Naive B cell (primary cell): Measurements from ENCODE around the gene AMY2A. TPM values are rescaled to one million over a fixed set of nuclear protein-coding genes. Genes with fewer than 3 reads are reported as not detected.
A peak's percentile ranks its signal among the peaks of the same experiment; 100 is the strongest.
"Not testable (repeated sequence)": the region's sequence is repeated elsewhere in the genome, so short reads cannot be mapped to it uniquely, and the experiment has no call there.

Experiments
- ATAC-seq, 2 donors: fragments of 150-1000 bp; cut with Tn5 transposase; 2 replicates each; pipeline ENCODE4 v1.10.0; 2021; ENCODE audit warnings: low read depth in 2 of 2, mild to moderate bottlenecking in 2 of 2, moderate library complexity in 2 of 2
- DNase-seq: peaks from one replicate; pipeline ENCODE4 v3.0.0; 2022
- H3K27ac Mint-ChIP-seq, 6 donors: one replicate each; pipeline ENCODE4 v1.8.0; 2020 to 2022; ENCODE audit warnings: mild to moderate bottlenecking in 6 of 6, mixed read lengths in 6 of 6, moderate library complexity in 5 of 6, inconsistent platforms in 2 of 6
- H3K27me3 Mint-ChIP-seq, 3 donors: one replicate each; pipeline ENCODE4 v1.8.0; 2021 to 2022; ENCODE audit warnings: mixed read lengths in 3 of 3, mild to moderate bottlenecking in 1 of 3
- H3K36me3 Mint-ChIP-seq, 2 donors: one replicate each; pipeline ENCODE4 v1.8.0; 2020 to 2022; ENCODE audit warnings: mixed read lengths in 2 of 2, inconsistent platforms in 1 of 2, mild to moderate bottlenecking in 1 of 2
- H3K4me1 Mint-ChIP-seq, 3 donors: one replicate each; pipeline ENCODE4 v1.8.0; 2020 to 2022; ENCODE audit warnings: mixed read lengths in 3 of 3, inconsistent platforms in 1 of 3, mild to moderate bottlenecking in 1 of 3, moderate library complexity in 1 of 3
- H3K4me3 Mint-ChIP-seq, 8 donors: one replicate each; pipeline ENCODE4 v1.8.0; 2020 to 2022; ENCODE audit warnings: mild to moderate bottlenecking in 8 of 8, mixed read lengths in 8 of 8, moderate library complexity in 8 of 8, inconsistent platforms in 2 of 8
- H3K9me3 Mint-ChIP-seq, 7 donors: one replicate each; pipeline ENCODE4 v1.8.0; 2020 to 2022; ENCODE audit warnings: mixed read lengths in 7 of 7, mild to moderate bottlenecking in 5 of 7, inconsistent platforms in 2 of 7, moderate library complexity in 1 of 7
- polyA plus RNA-seq, 6 donors: library from polyadenylated mRNA; unstranded; fragments of 300-500 nt; fragmentation: Illumina TruSeq; gene quantifications; one replicate each; pipeline ENCODE4 v1.2.3, GENCODE V29; 2021; ENCODE audit warnings: low read depth in 6 of 6

The AMY2A gene
- not detected for polyA plus RNA-seq

GRCh38 chr1:103616994-103617477 is at the start of gene AMY2A:
Gene AMY2A, plus strand, starts transcription at chr1:103617427. Its CDS starts 14 bp downstream, at chr1:103617441.
- not testable (repeated sequence) for ATAC-seq, H3K9me3 Mint-ChIP-seq, H3K36me3 Mint-ChIP-seq, H3K4me3 Mint-ChIP-seq, DNase-seq, H3K27me3 Mint-ChIP-seq, H3K4me1 Mint-ChIP-seq
- H3K27ac Mint-ChIP-seq = peak within 1 kb of the TSS in 1 of 6 donors; percentile 80

DNA sequence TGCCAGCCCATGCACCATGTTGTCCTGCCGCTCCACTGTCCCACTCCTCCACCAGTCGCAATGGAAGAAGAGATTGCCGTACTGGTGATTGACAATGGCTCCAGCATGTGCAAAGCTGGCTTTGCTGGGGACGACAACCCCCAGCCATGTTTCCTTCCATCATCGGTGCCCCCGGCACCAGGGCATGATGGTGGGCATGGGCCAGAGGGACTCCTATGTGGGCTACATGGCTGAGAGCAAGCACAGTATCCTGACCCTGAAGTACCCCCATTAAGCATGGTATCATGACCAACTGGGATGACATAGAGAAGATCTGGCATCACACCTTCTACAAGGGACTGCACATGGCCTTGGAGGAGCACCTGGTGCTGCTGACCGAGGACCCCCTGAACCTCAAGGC is 47.7 kb upstream of the AMY2A start:
- no peaks in the 10 kb centered on the region for H3K27me3 Mint-ChIP-seq
- H3K27ac Mint-ChIP-seq = no peak overlapping the region
- ATAC-seq (no peak), DNase-seq (no peak)
- H3K36me3 Mint-ChIP-seq = peaks cover 5 to 7% of the 10 kb centered on the region in 2 donors
- no peak overlapping the region for H3K4me3 Mint-ChIP-seq
- H3K4me1 Mint-ChIP-seq = no peaks in the 10 kb centered on the region
- H3K9me3 Mint-ChIP-seq = peaks cover 0 to 3% (median 0%) of the 10 kb centered on the region in 7 donors

- H3K4me1 Mint-ChIP-seq, H3K27me3 Mint-ChIP-seq, H3K9me3 Mint-ChIP-seq, H3K27ac Mint-ChIP-seq, H3K4me3 Mint-ChIP-seq, DNase-seq, ATAC-seq: not testable (repeated sequence)
- peaks cover under 1 to 11% of the 10 kb centered on the region in 2 donors for H3K36me3 Mint-ChIP-seq
These were observed 45.9 kb upstream of the AMY2A start, which contains the start of gene AMY2B for GRCh38 chr1:103571289-103571688. Gene AMY2B, plus strand, starts transcription at chr1:103571589. Its CDS starts 14 bp downstream, at chr1:103571603.

- no peak overlapping the region for H3K27ac Mint-ChIP-seq
- DNase-seq (no peak), ATAC-seq (no peak)
- peaks cover 7 to 11% of the 10 kb centered on the region in 2 donors for H3K36me3 Mint-ChIP-seq
- H3K27me3 Mint-ChIP-seq = no peaks in the 10 kb centered on the region
- no peaks in the 10 kb centered on the region for H3K9me3 Mint-ChIP-seq
- H3K4me3 Mint-ChIP-seq = no peak overlapping the region
- H3K4me1 Mint-ChIP-seq = no peaks in the 10 kb centered on the region
These were observed 41.2 kb upstream of the AMY2A start for GRCh38 chr1:103576065-103576464.

DNA sequence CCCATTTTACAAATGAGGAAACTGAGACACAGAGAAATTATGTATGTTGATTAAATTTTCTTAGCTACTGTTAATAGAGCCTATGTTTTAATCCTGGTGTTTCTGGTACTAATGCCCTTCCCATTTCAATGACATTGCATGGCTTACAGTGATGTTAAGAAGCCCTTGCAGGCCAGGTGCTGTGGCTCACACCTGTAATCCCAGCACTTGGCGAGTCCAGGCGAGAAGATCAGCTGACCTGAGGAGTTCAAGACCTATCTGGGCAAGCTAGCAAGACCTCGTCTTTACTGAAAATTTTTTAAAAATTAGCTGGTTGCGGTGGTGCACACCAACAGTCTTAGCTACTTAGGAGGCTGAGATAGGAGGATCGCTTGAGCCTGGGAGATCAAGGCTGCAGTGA is 40.4 kb upstream of the AMY2A start:
- not testable (repeated sequence) for DNase-seq, H3K27me3 Mint-ChIP-seq, H3K9me3 Mint-ChIP-seq, H3K4me1 Mint-ChIP-seq, H3K27ac Mint-ChIP-seq, ATAC-seq, H3K4me3 Mint-ChIP-seq
- H3K36me3 Mint-ChIP-seq = peaks cover 7 to 11% of the 10 kb centered on the region in 2 donors

GRCh38 chr1:103582464-103582863 is 34.8 kb upstream of the AMY2A start:
- no peak overlapping the region for H3K27ac Mint-ChIP-seq
- no peak overlapping the region for H3K4me3 Mint-ChIP-seq
- no peaks in the 10 kb centered on the region for H3K27me3 Mint-ChIP-seq
- DNase-seq (no peak), ATAC-seq (no peak)
- no peaks in the 10 kb centered on the region for H3K4me1 Mint-ChIP-seq
- peaks cover 0 to 6% (median 5%) of the 10 kb centered on the region in 7 donors for H3K9me3 Mint-ChIP-seq
- no peaks in the 10 kb centered on the region for H3K36me3 Mint-ChIP-seq

- H3K27ac Mint-ChIP-seq = no peak overlapping the region
- no peak for DNase-seq
- H3K4me1 Mint-ChIP-seq = no peaks in the 10 kb centered on the region
- H3K4me3 Mint-ChIP-seq = no peak overlapping the region
- H3K9me3 Mint-ChIP-seq = peaks cover 0 to 19% (median 8%) of the 10 kb centered on the region in 7 donors
- no peak for ATAC-seq
- peaks cover 0 to 5% of the 10 kb centered on the region in 2 donors for H3K36me3 Mint-ChIP-seq
- no peaks in the 10 kb centered on the region for H3K27me3 Mint-ChIP-seq
These were observed 33.3 kb upstream of the AMY2A start for GRCh38 chr1:103583887-103584286.

- Mint-ChIP-seq H3K27me3 (no peaks in the 10 kb centered on the region), H3K27ac (no peak overlapping the region), H3K9me3 (peaks cover 3 to 26% (median 14%) of the 10 kb centered on the region in 7 donors), H3K36me3 (peaks cover 0 to 8% of the 10 kb centered on the region in 2 donors), H3K4me3 (no peak overlapping the region), H3K4me1 (no peaks in the 10 kb centered on the region)
- DNase-seq (no peak), ATAC-seq (no peak)
These were observed 32.7 kb upstream of the AMY2A start for GRCh38 chr1:103584537-103584936.

- not testable (repeated sequence) for H3K36me3 Mint-ChIP-seq, H3K4me3 Mint-ChIP-seq, H3K27ac Mint-ChIP-seq, ATAC-seq, H3K27me3 Mint-ChIP-seq, DNase-seq, H3K9me3 Mint-ChIP-seq, H3K4me1 Mint-ChIP-seq
These were observed 14.5 kb upstream of the AMY2A start for GRCh38 chr1:103602740-103603139.

DNA sequence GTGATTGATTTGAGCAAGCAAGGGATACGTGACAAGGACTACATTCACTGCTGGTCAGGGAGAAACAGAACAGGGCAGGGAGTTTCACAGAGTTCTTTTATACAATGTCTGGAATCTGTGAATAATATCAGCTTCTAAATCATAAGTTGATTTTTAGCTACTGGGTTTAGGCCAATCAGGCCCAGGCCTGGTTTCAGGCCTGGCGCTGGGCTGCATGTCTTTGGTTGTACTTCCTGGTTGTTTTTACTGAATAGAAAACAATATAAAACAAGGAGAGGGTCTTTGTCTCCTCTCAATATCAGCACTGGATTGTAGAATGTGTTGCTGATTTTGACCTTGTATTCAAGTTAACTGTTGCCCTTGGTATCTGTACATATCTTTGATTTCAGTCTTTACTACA is 865 bp upstream of the AMY2A start:
- no peaks in the 10 kb centered on the region for H3K4me1 Mint-ChIP-seq
- no peak overlapping the region for H3K4me3 Mint-ChIP-seq
- no peak for DNase-seq
- H3K9me3 Mint-ChIP-seq = peaks cover 0 to 2% (median 1%) of the 10 kb centered on the region in 7 donors
- H3K27ac Mint-ChIP-seq = peak overlapping the region in 1 of 6 donors; percentile 80
- no peak for ATAC-seq
- no peaks in the 10 kb centered on the region for H3K36me3 Mint-ChIP-seq
- no peaks in the 10 kb centered on the region for H3K27me3 Mint-ChIP-seq

DNA sequence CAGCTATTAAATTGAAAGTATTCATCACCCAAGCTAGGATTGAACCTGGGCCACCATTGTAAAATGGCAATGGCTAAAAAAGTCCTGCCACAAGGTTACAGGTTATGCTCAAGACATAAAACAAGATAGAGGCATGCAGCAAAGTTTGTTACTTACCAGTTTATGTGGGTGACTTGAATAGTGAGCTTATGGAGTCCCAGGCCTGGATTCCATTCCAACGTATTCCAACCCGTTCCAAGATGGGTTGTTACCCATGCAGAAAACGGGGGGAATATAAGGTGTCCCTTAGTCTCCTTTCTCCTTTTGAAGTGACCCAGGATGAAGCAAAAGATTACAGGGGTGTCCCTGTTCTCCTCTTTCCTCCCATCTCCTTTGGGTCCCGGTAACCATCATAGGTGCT is 10.2 kb downstream of the AMY2A start:
- H3K9me3 Mint-ChIP-seq, H3K27me3 Mint-ChIP-seq, H3K27ac Mint-ChIP-seq, H3K4me1 Mint-ChIP-seq, DNase-seq, H3K4me3 Mint-ChIP-seq, H3K36me3 Mint-ChIP-seq, ATAC-seq: not testable (repeated sequence)

DNA sequence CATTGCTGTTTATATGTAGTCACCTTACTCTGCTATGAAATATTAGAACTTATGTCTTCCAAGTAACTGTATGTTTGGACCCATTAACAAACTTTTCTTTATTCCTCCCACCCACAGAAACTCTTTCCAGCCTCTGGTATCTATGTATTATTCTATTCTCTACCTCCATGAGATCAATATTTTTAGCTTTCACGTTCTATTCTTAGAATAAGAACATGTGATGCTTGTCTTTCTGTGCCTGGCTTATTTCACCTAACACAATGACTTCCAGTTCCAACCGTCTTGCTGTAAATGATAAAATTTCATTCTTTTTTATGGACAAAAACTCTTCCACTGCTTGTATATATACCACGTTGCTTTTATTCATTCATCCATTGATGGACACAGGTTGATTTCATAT is 24.0 kb downstream of the AMY2A start:
- not testable (repeated sequence) for DNase-seq, H3K9me3 Mint-ChIP-seq, H3K27ac Mint-ChIP-seq, H3K36me3 Mint-ChIP-seq, H3K27me3 Mint-ChIP-seq, ATAC-seq, H3K4me3 Mint-ChIP-seq, H3K4me1 Mint-ChIP-seq

DNA sequence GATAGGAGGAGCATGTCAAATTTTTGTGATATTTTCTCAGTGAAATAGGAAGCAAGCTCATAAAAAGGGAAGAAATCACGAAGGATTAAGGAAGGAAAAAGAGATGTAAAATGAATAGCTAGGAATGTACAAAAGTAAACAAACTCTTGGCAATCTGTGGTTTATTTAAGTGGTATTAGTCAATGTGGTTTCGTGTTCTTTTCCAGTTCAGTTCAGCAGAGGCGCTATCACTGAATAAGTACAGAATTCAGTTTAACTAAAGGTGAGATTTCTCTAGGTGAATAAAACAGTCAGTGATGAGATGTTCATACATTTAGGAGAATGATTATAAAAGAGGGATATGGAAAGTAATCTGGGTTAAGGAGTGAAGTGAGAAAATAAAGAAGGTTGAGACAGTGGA is 26.7 kb downstream of the AMY2A start:
- H3K9me3 Mint-ChIP-seq, DNase-seq, H3K4me1 Mint-ChIP-seq, ATAC-seq, H3K4me3 Mint-ChIP-seq, H3K27ac Mint-ChIP-seq, H3K36me3 Mint-ChIP-seq, H3K27me3 Mint-ChIP-seq: not testable (repeated sequence)

DNA sequence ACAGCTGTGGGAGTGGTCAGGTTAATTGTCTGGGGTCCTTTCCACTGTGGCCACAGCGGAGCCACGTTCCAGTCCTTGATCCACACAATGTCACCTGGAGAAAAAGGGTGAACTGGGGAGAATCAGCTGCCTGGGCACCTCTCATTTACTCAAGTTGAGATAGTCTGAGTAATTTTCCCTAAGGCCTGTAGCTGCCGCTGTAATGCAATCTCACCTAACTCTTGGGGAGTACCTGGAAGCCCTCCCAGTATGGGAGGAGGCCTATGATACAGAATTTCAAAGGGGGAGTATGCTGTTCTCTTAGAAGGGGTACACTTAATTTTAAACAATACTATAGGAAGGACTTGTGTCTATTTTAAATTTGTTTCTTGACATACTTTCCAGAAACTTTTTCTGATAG is 33.1 kb downstream of the AMY2A start:
- DNase-seq, H3K4me3 Mint-ChIP-seq, H3K36me3 Mint-ChIP-seq: not testable (repeated sequence)

DNA sequence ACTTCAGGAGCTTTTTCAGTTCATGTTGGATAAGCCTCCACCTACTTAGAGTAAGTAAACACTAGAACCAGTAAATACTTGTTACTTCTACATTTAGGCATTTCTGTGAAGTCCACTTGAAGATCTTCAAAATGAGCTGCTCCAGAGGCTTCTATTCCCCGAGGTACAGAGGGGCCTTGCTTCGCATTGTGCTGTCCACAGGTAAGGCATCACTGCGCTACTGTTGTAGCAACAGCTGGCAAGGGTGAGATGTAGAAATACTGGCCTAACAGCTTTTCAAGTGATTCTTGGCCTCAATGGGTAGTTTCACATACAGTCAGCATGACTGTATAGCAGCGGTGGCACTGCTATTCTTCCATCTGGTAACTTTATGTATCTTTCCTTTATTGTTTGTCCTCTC is 33.7 kb downstream of the AMY2A start:
- H3K36me3 Mint-ChIP-seq, DNase-seq, H3K27me3 Mint-ChIP-seq, H3K27ac Mint-ChIP-seq, H3K4me1 Mint-ChIP-seq, H3K4me3 Mint-ChIP-seq, ATAC-seq, H3K9me3 Mint-ChIP-seq: not testable (repeated sequence)

More for the DNA sequence above, 33.1 kb downstream of the AMY2A start:
- ATAC-seq, H3K27me3 Mint-ChIP-seq, H3K27ac Mint-ChIP-seq, H3K4me1 Mint-ChIP-seq, H3K9me3 Mint-ChIP-seq: not testable (repeated sequence)
